Measurements from ENCODE around the gene SLC7A11. TPM values are rescaled to one million over a fixed set of nuclear protein-coding genes. Genes with fewer than 3 reads are reported as not detected.

Gene SLC7A11
- polyA plus RNA-seq, 1 donor from 2014 or later, result 0.46 TPM

- Histone ChIP-seq H3K9me2 (ENCODE audit: insufficient read depth, low read length) (no peaks in the 10 kb centered on the region), H3K9me3 (ENCODE audit: low read length) (no peaks in the 10 kb centered on the region), H4K20me1 (ENCODE audit: insufficient read depth) (no peaks in the 10 kb centered on the region), H3K27ac (ENCODE audit: low read length) (no peak overlapping the region), H2AFZ (ENCODE audit: low read depth, low read length) (no peak overlapping the region), H3K79me2 (replicated peaks; ENCODE audit: insufficient read depth, low read length) (no peaks in the 10 kb centered on the region), H3K9ac (ENCODE audit: low read length) (no peak overlapping the region), H3K4me3 (ENCODE audit: low read length) (no peak overlapping the region), H3K4me2 (ENCODE audit: low read length) (no peak overlapping the region), H3K27me3 (ENCODE audit: insufficient read depth, low read depth, low read length) (no peaks in the 10 kb centered on the region), H3F3A (ENCODE audit: insufficient read depth, low read length, poor library complexity, severe bottlenecking) (no peaks in the 10 kb centered on the region), H3K36me3 (ENCODE audit: insufficient read depth, low read length) (no peaks in the 10 kb centered on the region)
- no peak for TF ChIP-seq EP300 (conservative IDR thresholded peaks at IDR 0.05; ENCODE audit: poor library complexity, severe bottlenecking)
- no peak for TF ChIP-seq POLR2AphosphoS5 (IDR thresholded peaks at IDR 0.05)
- TF ChIP-seq, protein P1, sequence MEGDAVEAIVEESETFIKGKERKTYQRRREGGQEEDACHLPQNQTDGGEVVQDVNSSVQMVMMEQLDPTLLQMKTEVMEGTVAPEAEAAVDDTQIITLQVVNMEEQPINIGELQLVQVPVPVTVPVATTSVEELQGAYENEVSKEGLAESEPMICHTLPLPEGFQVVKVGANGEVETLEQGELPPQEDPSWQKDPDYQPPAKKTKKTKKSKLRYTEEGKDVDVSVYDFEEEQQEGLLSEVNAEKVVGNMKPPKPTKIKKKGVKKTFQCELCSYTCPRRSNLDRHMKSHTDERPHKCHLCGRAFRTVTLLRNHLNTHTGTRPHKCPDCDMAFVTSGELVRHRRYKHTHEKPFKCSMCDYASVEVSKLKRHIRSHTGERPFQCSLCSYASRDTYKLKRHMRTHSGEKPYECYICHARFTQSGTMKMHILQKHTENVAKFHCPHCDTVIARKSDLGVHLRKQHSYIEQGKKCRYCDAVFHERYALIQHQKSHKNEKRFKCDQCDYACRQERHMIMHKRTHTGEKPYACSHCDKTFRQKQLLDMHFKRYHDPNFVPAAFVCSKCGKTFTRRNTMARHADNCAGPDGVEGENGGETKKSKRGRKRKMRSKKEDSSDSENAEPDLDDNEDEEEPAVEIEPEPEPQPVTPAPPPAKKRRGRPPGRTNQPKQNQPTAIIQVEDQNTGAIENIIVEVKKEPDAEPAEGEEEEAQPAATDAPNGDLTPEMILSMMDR (IDR thresholded peaks at IDR 0.05; ENCODE audit: poor library complexity, severe bottlenecking), result no peak
- no peak for TF ChIP-seq SMC3 (conservative IDR thresholded peaks at IDR 0.05; ENCODE audit: poor library complexity)
Measured at GRCh38 chr4:138177278-138177968, 64.7 kb downstream of the SLC7A11 start.

DNA sequence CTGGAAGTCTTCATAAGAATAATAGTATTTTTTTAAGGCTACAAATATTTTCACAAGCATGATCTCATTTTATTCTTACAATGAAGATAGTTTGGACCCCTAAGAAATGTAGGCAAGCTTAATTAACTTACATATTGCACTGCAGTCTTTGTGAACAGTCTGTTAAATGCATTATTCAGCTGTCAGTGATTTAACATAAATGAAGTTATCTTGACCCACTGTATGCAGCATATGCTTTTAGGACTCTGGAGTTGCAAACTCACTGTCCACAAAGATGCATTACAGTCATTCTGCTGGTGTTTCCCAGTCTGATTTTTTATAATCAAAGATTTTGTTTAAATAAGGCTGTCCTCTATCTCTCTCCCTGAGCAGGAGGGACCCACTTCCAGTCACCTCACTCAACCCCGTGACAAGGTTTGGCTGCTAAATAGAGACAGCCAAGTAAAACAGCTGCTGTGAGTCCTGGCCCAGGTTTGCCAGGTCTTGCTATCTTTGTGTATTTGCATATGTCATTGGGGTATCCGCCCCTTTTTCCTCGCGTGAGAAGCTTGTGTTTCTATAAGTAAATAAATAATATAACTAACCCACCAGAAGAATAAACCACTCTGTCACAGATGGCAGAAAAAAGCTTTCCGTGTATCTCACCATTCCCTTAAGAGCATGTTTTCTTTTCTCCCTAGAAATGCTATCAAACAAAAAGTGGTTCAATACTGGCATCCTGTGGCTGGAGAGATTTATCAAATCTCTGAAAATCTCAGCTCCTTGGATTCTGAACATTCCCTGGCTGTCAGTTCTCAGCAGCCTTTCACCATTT lies 67.0 kb downstream of the SLC7A11 start:
- H3K4me3 ChIP-seq (ENCODE audit: low read length), result no peak overlapping the region

More for the DNA sequence above, 67.0 kb downstream of the SLC7A11 start:
- H3K27me3 ChIP-seq (ENCODE audit: insufficient read depth, low read depth, low read length), result no peaks in the 10 kb centered on the region
- no peaks in the 10 kb centered on the region for H3K9me2 ChIP-seq (ENCODE audit: insufficient read depth, low read length)
- no peaks in the 10 kb centered on the region for H3K9me3 ChIP-seq (ENCODE audit: low read length)
- no peak overlapping the region for H3K4me2 ChIP-seq (ENCODE audit: low read length)
- H3K9ac ChIP-seq (ENCODE audit: low read length), result no peak overlapping the region
- no peaks in the 10 kb centered on the region for H3K36me3 ChIP-seq (ENCODE audit: insufficient read depth, low read length)
- H3K79me2 ChIP-seq (replicated peaks; ENCODE audit: insufficient read depth, low read length), result no peaks in the 10 kb centered on the region
- TF ChIP-seq TAF1 (IDR thresholded peaks at IDR 0.05; ENCODE audit: low read depth) (no peak), POLR2AphosphoS5 (IDR thresholded peaks at IDR 0.05) (peak; percentile 9), EZH2 (IDR thresholded peaks at IDR 0.05; ENCODE audit: borderline replicate concordance, insufficient read depth, low read length, poor library complexity, severe bottlenecking) (no peak), REST (IDR thresholded peaks at IDR 0.05; ENCODE audit: borderline replicate concordance) (peak; percentile 76), MXI1 (conservative IDR thresholded peaks at IDR 0.05; ENCODE audit: poor library complexity, severe bottlenecking) (no peak), SMC3 (conservative IDR thresholded peaks at IDR 0.05; ENCODE audit: poor library complexity) (peak; percentile 79), EP300 (conservative IDR thresholded peaks at IDR 0.05; ENCODE audit: poor library complexity, severe bottlenecking) (no peak), RAD21 (conservative IDR thresholded peaks at IDR 0.05) (peak; percentile 83)
- TF ChIP-seq, protein P1 (IDR thresholded peaks at IDR 0.05; ENCODE audit: poor library complexity, severe bottlenecking), result peak; percentile 76
- no peaks in the 10 kb centered on the region for H4K20me1 ChIP-seq (ENCODE audit: insufficient read depth)
- H2AFZ ChIP-seq (ENCODE audit: low read depth, low read length), result no peak overlapping the region
- H3K27ac ChIP-seq (ENCODE audit: low read length), result no peak overlapping the region
- H3F3A ChIP-seq (ENCODE audit: insufficient read depth, low read length, poor library complexity, severe bottlenecking), result no peaks in the 10 kb centered on the region
